Occipital lobe (tissue), 2 donors: ENCODE data around the gene RUNX3. TPM values are rescaled to one million over a fixed set of nuclear protein-coding genes. Genes with fewer than 3 reads are reported as not detected.

Experiments
- DNase-seq: peaks from one replicate; lab custom pipeline; 2025; lab: John Stamatoyannopoulos, UW
- total RNA-seq: library from RNA; depleted of rRNA; stranded (reverse); fragments of >200 nt; gene quantifications from one replicate; pipeline ENCODE4 v1.2.3, GENCODE V29; 2014

Gene RUNX3
- total RNA-seq, 1 donor from 2014 or later, result 0.16 TPM

DNA sequence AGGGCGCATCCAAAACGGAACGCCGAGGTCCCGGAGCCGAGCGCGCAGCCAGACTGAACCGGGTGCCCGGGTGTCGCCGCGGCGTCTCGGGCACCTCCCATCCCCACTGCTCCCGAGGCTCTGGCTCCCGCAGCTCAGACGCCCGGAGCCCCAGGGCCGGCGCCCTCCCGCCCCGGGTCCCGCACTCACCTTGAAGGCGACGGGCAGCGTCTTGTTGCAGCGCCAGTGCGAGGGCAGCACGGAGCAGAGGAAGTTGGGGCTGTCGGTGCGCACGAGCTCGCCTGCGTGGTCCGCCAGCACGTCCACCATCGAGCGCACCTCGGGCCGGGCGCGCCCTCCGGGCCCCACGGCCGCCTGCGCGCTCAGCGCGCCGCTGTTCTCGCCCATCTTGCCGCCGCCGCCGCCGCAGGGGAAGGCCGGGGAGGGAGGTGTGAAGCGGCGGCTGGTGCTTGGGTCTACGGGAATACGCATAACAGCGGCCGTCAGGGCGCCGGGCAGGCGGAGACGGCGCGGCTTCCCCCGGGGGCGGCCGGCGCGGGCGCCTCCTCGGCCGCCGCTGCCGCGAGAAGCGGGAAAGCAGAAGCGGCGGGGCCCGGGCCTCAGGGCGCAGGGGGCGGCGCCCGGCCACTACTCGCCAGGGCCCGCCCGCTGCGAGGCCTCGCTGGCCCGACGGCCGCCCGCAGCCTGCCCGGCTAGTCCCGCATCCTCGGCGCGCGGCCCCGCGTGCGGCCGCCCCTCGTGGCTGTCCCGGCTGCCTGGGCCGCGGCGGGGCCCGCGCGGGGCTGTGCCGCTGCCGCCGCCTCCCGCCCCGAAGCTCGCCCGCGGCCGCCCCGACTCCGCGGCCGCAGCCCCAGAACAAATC, 447 bp downstream of the RUNX3 start:
- DNase-seq, result no peak

DNA sequence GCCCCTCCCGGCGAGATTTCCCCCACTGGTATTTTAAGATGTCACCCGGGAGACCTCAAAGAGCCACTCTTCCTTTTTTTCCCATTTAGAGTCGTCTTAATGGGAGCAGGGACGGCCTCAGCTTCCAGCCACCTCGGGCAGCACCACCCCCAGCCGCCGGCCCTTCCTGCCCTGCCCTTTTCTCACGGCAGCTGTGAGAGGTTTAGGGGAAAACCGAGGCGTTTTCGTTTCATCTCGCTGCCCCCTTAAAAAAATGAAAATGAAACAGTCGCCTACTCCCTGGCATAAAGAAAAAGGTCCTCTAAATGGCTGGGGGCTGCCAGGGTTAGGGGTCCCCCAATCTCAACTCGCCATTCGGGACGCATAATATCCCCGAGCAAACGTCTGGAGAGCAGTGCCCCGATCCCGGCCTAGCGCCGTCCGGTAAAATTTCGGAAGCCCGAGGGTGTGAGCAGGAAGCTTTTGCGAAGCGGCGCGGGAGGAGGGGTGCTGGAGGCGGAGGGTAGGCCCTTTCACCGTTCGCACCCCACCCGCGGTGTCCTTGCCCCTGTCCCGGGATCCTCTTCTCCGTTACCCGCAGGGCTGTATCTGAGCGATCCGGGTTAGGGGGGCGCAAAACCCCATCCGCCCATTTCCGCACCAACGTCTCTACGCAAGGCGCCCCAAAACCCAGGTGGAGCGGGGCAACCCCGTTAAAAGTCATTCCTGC, 1.2 kb downstream of the RUNX3 start:
- no peak for DNase-seq

DNA sequence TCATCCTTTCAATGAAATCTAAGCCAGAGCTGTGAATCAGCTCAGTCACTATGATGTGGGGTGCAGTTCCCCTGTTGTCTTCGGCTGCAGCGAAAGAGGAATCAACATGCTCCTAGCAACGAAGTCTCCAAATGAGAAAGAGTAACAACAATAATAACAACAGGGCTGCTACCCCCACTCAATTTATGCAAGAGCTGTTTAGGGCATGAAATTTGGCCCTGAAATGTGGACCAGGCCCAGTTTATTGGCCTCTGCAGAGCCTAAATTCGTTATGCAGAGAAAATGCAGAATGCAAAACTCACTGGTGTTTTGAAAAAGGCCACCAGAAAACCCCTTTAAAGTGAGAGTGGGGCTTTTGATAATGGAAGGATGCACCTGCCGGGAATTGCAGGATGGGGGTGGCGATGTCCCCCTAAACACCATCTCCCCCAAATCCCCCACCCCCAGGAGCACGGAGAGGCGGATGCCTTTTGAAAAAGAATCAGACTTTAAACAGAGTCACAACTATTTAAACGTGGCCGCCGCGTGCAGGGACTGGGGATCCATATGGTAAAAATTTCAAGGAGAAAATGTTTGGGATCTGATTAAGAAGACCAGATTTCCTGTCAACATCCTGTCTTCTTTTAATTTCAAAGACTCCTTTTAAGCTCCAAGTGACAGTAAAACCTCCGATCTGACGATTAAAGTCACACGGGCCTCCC, 1.9 kb downstream of the RUNX3 start:
- DNase-seq, result no peak

DNA sequence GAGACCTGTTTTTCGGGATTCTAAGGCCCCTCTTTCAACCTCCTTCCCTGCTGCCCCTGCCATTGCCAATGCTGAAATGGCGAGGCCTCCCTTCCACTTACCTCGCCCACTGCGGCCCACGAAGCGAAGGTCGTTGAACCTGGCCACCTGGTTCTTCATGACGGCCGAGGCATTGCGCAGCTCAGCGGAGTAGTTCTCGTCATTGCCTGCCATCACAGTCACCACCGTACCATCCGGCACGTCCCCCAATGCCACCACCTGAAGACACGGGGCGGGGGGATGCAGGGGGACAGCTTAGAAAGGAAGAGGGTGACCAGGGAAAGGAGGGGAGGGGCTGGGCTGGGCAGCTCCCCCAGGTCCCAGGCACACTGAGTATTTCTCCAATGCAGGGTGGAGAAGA, 2.6 kb downstream of the RUNX3 start:
- DNase-seq, result no peak

DNA sequence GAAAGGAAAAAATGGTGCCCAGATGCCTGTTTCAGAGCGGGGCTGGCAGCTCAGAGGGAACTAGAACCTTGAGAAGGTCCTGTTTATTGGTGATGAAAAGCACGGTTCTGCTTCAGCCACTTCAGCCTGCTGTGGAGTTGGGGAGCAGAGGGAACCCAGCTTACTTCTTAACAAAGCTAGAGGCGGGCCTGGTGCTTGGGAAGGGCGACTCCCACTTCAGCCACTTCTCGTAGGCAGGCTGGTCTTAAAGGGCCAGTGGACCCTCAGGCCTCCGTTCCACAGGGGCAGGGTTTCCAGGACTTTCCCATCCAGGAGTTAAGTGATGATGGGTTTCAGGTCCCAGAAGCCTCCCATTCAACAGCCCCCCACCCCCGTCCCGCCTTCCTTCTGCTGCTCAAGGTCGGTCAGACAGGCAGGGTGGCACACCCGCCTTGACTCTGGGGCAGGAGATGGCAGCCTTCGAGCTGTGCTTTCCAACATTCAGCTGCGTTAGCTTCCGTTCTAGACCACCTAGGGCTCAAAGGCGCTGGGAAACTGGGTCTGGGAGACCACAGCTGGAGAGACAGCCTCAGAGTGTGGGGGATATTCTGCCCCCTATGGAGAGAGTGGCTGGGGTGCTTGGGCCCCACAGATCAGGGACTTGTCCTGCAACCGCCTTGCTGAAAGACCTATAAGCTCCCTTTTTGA, 3.4 kb downstream of the RUNX3 start:
- DNase-seq, result no peak

DNA sequence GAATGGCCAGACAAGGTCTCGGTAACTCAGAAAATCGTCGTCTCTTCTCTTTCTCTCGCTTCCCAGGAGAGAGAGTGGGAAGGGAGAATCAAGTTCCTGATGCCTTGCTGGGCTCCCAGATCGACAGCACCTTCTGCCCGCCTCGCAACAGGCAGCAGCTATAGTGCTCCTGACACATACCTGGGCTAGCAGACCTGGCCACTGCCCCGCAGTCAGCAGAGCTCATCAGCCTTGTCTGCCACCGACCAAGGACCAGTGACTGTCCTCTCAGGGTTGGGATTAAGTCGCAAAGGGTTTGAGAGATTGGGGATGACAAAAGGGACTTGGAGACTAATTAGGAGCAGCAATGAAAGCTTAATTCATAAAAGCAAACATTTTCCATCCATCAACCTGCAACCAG, 4.1 kb downstream of the RUNX3 start:
- DNase-seq, result no peak

DNA sequence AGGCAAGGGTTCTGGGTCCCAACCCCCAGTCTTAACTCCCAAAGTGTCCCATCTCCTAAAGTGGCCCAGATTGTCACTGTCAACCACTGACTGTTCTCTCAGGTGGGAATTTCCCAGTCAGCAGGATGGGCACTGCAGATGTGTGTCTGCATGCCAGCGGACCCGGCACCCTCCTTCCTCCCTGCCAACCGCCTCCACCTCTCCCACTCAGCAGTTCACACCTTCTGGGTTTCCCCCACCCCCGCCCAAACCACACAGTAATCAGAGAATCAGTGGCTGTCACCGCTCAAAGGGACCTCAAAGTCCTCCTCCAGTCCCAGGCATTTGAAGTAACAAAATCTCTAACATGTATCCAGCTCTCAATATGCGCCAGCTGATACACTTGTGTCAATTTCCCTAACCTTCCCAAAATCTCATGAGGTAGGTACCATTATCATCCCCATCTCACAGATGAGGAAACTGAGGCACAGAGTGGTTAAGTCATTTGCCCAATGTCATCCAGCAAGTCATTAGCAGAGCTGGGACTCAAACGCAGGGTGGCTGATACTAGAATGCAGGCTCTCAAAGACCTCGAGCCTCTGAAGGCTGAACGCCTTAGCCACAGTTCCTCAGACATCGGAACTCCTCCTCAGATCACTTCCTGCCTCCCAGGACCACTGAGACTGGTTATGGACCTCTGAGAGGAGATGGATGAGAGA, 4.8 kb downstream of the RUNX3 start:
- no peak for DNase-seq

DNA sequence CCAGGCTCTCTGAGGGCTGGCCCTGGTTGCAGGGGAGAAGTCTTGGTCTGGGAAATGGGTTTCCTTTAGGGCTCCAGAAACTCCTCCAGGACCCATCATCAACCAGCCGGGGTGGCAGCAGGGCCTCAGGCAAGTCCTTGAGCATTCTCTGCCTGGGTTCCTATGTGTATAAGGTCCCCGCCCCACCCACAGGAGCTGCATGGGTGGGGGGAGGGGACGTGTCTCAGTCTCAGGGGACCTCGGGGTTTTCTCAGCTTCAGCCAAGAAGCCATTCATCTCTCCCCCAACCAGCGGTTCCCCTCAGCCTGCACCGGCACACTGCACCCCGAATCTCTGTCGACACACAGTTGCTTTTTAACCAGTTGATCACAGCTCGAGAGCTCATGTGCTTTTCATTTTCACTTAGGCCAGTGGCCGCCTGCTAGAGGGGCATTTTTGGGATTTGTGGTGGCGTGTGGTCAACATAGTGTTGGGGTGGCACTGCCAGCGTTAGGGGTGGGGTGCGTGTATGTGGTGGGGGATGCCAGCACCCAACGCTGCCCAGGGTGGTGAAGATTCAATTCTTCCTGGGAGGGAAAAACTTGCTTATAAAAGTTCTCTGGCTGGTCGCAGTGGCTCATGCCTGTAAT, 6.5 kb downstream of the RUNX3 start:
- no peak for DNase-seq

DNA sequence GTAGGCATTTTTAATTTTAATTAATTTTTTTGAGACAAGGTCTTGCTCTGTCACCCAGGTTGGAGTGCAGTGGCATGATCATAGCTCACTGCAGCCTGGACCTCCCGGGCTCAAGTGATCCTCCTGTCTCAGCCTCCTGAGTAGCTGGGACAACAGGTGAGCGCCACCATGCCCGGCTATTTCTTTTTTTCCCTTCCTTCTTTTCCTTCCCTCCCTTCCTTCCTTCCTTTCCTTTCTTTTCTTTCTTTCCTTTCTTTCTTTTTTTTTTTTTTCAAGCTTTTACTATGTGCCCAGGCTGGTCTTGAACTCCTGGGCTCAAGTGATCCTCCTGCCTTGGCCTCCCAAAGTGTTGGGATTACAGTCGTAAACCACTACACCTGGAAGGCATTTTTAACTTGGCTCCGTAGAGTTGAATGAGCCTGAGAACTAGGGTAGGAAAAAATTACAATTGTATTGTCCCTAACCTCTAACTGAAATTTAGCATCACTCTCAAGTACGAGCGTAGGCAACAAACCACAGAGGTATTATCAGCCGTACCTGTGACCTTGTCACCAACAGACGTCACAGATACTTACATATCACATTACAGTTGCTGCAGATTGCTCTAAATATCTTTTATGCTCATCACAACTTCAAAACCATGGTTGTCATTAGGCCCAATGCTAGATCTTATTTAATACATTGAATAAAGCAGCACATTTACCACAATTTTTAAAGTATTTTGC, 8.0 kb downstream of the RUNX3 start:
- DNase-seq, result no peak

DNA sequence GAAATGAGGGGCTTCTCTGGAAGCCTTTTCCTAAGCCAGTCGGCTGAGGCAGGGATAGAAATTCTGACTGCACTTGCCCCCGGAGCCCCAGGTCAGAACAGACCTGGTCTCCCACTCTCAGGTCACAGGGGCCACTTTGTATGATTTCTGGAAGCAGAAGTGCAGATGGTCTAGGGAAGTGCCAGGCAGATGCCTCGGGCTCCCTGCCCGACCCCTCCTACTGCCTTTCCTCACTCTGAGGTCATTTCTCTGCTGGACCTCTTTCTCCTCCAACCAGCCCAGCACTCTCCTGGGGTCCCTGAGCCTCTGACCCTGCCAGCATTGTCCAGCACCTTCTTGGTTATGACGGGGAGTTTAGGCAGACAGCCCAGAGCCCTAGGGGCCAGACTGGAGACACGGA, 8.7 kb downstream of the RUNX3 start:
- DNase-seq, result no peak

DNA sequence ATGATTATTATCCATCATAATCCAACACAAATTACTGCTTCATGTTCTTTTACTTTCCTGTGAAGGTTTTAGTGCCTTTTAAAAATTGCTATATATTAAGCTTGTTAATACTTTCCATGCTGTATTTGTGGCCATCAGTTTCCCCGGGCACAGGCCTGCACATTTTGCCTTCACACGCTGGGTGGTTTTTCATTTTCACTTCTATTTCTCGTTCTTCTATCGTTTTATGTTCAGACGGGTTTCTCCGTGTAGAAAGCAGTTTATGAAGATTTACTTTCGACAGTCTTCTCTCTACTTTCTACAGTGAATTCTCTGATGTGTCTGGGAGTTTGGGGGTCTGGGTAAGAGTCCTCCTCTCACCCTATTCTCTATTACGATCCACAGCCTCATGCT, 9.5 kb downstream of the RUNX3 start:
- DNase-seq, result no peak

DNA sequence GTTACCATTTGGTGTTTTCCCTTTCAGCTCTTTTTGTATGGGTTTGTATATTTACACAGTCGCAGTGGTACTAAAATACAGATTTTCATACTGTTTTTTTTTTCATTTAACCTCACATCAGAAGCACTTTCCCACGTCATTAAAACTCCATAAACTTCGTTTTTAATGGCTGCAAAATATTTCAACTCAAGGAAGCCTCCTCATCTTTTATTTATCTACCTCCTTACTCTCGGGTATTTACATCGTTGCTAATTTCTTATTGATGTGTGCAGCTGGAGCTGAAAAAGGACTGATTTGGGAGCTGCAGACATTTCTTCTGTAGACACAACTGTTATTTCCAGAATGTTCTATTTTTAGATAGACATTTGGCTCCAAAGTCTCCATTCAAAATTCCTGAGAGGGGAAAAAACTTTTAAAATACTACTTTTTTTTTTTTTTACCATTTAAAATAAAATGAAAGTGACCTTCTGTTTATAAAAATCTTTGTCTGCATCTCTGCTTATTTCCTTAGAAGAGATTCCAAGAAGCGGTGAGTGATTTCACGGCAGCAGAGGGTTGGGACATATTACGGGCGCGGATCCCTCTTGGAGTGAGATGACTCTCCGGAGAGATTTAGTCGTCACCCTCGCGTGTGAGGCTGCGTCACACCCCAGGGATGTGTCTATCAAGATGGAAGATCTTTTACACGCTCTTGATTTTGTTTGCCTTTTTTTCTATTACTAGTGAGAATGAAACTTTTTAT, 10.1 kb downstream of the RUNX3 start:
- DNase-seq, result no peak

DNA sequence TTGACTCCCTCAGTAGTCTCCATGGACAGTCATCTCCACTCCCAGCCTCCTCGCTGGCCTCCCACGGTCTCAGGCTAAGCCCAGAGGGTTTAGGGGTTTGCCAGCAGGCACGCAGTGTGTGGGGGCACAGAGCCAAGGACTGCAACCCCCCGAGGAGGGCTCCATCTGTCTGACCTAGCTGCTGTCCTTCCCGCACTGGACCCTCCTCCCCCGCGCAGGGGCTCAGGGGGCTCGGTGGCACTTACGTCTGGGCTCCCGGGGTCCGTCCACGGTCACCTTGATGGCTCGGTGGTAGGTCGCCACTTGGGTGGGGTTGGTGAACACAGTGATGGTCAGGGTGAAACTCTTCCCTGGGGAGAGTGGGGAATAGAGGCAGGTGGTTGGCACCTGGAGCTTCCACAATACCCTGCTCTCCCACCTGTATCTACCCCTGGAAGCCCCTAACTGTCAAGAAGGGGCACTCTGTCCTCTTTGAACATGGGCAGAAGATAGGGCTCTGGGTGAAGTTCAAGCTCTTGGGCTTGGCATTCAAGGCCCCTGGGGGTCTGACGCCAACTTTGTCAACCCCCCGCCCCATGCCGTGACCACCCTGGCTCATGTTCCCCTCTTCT, 11.0 kb downstream of the RUNX3 start:
- no peak for DNase-seq

DNA sequence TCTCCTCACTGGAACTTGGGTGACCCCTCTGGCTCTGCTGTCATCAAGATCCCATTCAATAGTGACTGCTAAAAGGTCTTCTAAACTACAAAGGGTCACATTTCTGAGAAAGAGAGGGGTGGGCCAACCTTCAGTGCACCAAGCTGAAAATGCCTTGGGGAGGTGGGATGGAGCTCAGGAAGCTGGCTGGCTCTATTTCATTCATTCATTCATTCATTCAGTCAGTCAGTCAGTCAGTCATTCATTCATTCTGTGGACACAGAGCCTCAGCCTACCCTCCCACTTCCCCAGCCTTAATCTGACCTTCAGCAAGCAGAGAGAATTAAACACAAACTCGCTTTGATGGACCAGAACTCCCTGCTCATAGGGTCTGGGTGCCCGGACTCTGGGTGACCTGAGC, 11.7 kb downstream of the RUNX3 start:
- no peak for DNase-seq

DNA sequence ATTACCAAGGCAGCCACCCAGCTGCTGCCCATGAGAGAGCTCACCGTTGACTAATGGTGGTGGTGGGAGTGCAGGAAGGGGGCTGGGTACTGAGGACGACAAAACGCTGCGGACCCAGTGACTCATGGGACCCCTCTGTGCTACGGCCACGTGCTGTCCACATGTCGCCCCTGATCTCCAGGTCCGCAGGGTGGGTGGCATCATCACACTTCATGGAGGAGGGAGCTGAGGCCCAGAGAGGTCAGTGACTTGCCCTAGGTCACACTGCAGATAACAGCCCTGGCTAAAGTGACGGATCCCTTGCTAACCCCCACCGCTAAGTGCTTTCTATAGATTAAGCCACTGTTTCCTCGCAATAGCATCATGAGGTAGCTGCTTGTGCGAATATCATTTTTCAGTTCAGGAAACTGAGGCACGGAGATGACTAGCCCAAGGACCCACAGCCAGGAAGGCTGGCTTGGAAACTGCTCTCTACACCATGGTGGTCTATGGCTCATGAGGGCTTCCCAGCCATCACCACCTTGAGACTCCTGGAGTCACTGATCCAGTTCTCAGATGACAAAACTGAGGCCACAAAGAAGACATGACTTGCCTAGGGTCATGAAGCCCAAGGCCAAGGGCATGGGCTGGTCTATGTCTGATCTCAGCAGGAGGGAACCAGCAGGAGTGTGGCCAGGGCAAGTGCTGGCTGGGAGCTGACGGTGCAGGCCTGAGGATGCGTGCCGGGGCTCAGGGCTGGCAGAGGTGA, 12.6 kb downstream of the RUNX3 start:
- no peak for DNase-seq

DNA sequence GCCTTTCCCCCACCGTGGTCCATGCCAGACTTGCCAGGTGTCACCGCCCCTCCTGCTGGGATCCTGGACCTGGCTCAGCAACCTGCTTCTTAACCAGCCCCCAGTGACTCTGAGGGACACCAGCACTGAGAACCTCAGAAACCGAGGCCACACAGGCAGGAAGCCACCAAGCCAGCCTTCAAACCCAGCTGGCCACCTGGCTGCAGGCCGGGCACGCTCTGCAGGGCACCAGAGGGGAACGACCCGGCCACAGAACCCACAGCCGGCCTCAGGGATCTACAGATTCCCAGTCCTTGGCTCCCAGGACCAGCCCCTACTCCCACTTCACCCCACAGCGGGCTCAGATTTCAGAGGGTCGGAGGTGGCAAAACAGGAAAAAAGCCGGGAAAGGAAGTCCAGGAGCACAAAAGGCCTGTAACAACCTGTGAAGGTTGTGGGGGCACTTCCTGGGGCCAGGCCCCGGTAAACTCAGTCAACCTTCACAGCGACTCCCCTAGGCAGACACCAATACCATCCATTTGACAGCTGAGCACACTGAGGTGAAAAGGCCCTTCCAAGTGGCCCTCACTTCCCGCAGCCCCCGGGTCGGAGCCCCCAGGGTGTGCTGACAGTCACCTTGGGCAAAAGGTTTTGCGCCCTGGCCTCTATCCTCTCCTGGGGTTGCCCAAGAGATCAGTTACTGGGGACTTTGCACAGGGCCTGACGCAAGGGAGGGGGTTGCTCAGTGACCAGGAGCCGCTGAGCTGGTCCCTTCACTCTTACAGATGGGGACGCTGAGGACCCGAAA, 14.1 kb downstream of the RUNX3 start:
- DNase-seq, result no peak
